Ishikawa (cell line): ENCODE results near the gene WSCD1.

Experiments
- CEBPB ChIP-seq: IDR thresholded peaks from 2 replicates; pipeline ENCODE4 v1.6.1; 2012
- CREB1 ChIP-seq: IDR thresholded peaks from 2 replicates; pipeline ENCODE4 v1.6.1; 2012; ENCODE audit warnings: low read depth
- EGR1 ChIP-seq: IDR thresholded peaks from 2 replicates; pipeline ENCODE4 v1.6.1; 2012
- EP300 ChIP-seq: IDR thresholded peaks from 2 replicates; pipeline ENCODE4 v1.6.1; 2012; ENCODE audit warnings: borderline replicate concordance
- FOXM1 ChIP-seq: IDR thresholded peaks from 2 replicates; pipeline ENCODE4 v1.6.1; 2012; ENCODE audit warnings: low read depth, borderline replicate concordance
- NFIC ChIP-seq: IDR thresholded peaks from 2 replicates; pipeline ENCODE4 v1.6.1; 2012
- RAD21 ChIP-seq: IDR thresholded peaks from 2 replicates; pipeline ENCODE4 v1.6.1; 2012; ENCODE audit warnings: low read depth
- TAF1 ChIP-seq: IDR thresholded peaks from 2 replicates; pipeline ENCODE4 v1.6.1; 2012; ENCODE audit warnings: low read depth, mild to moderate bottlenecking
- TCF12 ChIP-seq: IDR thresholded peaks from 2 replicates; pipeline ENCODE4 v1.6.1; 2012; ENCODE audit warnings: low read depth
- TEAD4 ChIP-seq: IDR thresholded peaks from 2 replicates; pipeline ENCODE4 v1.6.1; 2012
- YY1 ChIP-seq: IDR thresholded peaks from 2 replicates; pipeline ENCODE4 v1.6.1; 2012; ENCODE audit warnings: low read depth
- ZBTB7A ChIP-seq: IDR thresholded peaks from 2 replicates; pipeline ENCODE4 v1.6.1; 2012; ENCODE audit warnings: low read depth
- TF ChIP-seq, protein P1 (sequence below): IDR thresholded peaks from 2 replicates; pipeline ENCODE4 v1.6.1; 2012
- TF ChIP-seq, protein P2 (sequence below): IDR thresholded peaks from 2 replicates; pipeline ENCODE4 v1.6.1; 2012
- TF ChIP-seq, protein P3 (sequence below): IDR thresholded peaks from 2 replicates; pipeline ENCODE4 v1.6.1; 2012; ENCODE audit warnings: low read depth, mild to moderate bottlenecking

The WSCD1 gene

DNA sequence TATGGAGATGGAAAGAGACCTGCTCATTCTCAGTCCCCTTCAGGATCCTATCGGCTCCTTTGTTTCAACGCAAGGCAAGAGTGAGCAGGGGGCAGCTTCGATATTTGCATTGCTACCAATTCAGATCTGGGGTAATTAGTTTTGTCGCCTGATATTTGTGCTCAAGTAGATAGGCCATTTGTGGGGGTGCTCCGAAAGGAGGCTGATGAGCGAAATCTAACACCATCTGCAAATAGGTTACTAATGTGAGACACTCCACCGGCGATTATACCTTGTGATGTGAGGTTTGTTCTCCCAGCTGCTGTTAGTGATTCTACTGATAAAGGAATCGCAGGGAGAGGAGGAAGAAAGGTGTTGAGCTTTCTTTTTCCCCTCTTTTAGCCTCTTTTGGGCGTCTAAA, 31.5 kb downstream of the WSCD1 start:
- TF ChIP-seq RAD21: no peak

DNA sequence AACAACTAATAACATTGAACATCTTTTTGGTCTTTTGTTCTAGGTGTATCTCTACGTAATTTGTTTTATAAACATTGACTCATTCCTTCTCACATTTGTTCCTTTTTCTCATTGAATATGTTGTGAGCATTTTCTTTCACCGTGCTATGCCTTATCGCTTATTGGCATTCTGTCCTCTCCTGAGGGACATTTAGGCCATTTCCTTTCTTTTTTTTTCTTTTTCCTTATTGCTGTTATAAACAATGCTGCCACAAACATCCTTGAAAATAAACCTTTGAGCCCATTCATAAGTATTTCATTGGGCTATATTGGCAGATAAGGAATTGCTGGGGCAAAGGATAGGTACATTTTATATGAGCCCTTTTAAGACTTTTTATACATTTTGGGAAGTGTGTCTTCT, 32.4 kb downstream of the WSCD1 start:
- TF ChIP-seq ZBTB7A: no peak
- no peak for TF ChIP-seq YY1
- TF ChIP-seq RAD21: no peak
- TF ChIP-seq, protein P1, sequence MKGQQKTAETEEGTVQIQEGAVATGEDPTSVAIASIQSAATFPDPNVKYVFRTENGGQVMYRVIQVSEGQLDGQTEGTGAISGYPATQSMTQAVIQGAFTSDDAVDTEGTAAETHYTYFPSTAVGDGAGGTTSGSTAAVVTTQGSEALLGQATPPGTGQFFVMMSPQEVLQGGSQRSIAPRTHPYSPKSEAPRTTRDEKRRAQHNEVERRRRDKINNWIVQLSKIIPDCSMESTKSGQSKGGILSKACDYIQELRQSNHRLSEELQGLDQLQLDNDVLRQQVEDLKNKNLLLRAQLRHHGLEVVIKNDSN: no peak
- TF ChIP-seq, protein P2, sequence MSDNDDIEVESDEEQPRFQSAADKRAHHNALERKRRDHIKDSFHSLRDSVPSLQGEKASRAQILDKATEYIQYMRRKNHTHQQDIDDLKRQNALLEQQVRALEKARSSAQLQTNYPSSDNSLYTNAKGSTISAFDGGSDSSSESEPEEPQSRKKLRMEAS: no peak
- no peak for TF ChIP-seq TAF1
- TF ChIP-seq CEBPB: no peak
- TF ChIP-seq, protein P3, sequence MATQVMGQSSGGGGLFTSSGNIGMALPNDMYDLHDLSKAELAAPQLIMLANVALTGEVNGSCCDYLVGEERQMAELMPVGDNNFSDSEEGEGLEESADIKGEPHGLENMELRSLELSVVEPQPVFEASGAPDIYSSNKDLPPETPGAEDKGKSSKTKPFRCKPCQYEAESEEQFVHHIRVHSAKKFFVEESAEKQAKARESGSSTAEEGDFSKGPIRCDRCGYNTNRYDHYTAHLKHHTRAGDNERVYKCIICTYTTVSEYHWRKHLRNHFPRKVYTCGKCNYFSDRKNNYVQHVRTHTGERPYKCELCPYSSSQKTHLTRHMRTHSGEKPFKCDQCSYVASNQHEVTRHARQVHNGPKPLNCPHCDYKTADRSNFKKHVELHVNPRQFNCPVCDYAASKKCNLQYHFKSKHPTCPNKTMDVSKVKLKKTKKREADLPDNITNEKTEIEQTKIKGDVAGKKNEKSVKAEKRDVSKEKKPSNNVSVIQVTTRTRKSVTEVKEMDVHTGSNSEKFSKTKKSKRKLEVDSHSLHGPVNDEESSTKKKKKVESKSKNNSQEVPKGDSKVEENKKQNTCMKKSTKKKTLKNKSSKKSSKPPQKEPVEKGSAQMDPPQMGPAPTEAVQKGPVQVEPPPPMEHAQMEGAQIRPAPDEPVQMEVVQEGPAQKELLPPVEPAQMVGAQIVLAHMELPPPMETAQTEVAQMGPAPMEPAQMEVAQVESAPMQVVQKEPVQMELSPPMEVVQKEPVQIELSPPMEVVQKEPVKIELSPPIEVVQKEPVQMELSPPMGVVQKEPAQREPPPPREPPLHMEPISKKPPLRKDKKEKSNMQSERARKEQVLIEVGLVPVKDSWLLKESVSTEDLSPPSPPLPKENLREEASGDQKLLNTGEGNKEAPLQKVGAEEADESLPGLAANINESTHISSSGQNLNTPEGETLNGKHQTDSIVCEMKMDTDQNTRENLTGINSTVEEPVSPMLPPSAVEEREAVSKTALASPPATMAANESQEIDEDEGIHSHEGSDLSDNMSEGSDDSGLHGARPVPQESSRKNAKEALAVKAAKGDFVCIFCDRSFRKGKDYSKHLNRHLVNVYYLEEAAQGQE: no peak
- no peak for TF ChIP-seq FOXM1
- TF ChIP-seq NFIC: no peak
- TF ChIP-seq TCF12: no peak
- no peak for TF ChIP-seq TEAD4
- TF ChIP-seq CREB1: no peak
- TF ChIP-seq EP300: no peak
- no peak for TF ChIP-seq EGR1

DNA sequence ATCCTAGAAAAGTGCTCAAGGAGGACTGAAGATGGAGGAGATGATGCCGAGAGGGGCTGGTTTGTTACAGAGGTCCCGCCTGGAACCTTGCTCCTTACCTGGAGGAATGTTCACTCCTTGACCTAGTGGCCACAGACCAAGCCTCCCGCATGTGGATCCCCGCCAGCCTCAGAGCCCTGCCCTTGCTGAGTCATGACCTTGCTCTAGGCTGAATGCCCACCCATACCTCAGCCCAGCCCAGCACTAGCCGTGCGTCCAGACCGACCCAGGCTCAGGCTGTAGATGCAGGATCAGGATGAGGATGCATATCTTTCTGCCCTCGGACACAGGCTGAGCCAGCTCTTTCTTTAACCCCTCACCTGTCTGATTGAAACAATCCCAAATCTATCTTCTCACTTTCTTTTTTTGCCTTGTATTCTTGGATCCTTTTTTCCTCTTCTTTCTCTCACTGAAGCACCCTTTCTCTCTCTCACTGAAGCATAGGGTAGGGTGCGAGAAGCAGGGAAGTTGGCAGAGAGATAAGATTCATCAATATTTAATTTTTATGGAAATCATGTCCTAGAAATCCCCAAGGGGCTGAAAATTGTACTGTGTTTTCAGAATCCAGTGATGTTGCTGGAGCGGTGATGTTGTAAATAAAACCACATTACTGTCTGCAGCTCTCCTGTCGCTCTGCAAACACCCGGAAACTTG, 34.9 kb downstream of the WSCD1 start:
- TF ChIP-seq EP300 (no peak), CEBPB (no peak), RAD21 (no peak), YY1 (no peak)
- TF ChIP-seq, protein P3: no peak

DNA sequence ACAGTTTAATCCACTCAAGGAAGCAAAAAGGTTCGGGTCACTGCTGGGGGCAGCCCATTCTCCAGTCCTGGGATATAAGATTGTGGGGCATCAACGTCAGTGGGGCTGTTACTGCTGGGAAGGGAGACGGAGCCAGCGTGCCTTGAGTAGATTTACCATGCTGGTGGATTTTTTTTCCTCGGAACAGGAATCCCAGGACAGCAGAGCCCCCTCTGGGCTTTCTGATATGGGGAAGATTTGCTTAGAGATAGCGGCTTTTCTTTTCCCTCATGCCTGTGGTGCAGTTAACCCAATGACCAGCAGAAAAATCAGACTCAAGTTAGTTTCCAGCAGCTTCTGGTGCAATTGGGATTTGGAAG, 35.4 kb downstream of the WSCD1 start:
- no peak for TF ChIP-seq CEBPB
- no peak for TF ChIP-seq TEAD4
- TF ChIP-seq RAD21: no peak
- no peak for TF ChIP-seq EGR1
- TF ChIP-seq ZBTB7A: no peak

DNA sequence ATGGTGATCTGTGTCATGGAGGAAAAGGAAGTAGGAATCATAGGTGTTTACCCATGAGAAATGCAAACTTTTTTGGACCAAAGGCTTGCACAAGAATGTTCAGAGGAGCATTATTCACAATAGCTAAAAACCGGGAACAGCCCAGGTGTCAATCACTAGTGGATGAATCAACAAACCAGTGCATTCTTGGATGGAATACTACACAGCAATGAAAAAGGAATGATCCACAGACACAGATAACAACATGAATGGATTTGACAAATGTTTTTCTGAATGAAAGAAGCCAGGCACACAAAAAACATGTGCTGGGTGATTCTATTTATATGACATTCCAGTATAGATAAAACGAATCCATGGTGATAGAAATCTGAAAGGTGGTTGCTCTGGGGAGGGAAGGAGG, 36.0 kb downstream of the WSCD1 start:
- TF ChIP-seq YY1: no peak
- no peak for TF ChIP-seq TEAD4
- TF ChIP-seq FOXM1: no peak
- TF ChIP-seq, protein P1: no peak
- no peak for TF ChIP-seq EGR1
- TF ChIP-seq TCF12: no peak
- no peak for TF ChIP-seq TAF1
- no peak for TF ChIP-seq NFIC
- no peak for TF ChIP-seq RAD21

DNA sequence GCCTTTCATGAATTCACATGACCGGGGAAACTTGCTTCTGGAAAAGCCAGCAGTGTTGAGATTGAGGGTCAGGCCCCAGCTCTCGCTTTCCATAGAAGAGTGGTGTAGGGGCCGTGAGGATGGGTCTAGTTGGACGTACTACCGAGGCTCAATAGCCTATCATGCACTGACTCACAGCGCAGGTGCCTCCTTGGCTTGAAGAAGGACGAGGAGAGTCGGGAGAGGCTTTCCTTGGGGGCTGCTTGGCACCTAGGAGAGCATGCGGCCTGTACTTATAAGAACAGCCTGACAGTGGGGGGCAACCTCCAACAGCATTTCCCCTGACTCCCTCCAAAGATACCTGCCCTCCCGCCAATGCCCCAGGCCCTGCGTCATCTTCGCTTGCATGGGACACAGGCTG, 37.6 kb downstream of the WSCD1 start:
- TF ChIP-seq, protein P3: no peak
- TF ChIP-seq CREB1 (no peak), NFIC (no peak), YY1 (no peak), TAF1 (no peak), TCF12 (no peak), CEBPB (no peak), ZBTB7A (no peak), TEAD4 (no peak), FOXM1 (no peak), EGR1 (no peak), RAD21 (no peak), EP300 (no peak)
- TF ChIP-seq, protein P2: no peak
- TF ChIP-seq, protein P1: no peak
